ENCODE data around the gene CFAP97D1.
A peak's percentile ranks its signal among the peaks of the same experiment; 100 is the strongest.

The CFAP97D1 gene

DNA sequence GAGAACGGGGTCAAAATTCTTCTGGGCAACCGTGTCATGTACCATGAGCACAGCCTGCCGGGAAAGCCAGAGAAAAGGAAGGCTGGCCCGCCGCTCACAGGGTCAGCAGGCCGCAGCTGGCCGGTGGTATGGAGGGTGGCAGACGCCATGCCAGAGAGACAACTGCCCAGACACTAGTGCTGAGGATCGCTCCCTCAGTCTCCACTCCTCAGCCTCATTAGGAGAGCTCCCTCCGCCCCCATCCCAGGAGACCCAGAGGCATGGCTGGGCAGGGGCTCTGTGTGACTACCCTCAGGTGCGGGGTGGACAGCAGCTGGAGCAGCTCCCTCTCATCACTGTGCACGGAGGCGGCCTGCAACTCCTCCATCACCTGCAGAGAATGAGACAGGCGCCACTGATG lies 49.5 kb downstream of the CFAP97D1 start:
- DNase-seq (ENCODE audit: low spot score) = no peak

DNA sequence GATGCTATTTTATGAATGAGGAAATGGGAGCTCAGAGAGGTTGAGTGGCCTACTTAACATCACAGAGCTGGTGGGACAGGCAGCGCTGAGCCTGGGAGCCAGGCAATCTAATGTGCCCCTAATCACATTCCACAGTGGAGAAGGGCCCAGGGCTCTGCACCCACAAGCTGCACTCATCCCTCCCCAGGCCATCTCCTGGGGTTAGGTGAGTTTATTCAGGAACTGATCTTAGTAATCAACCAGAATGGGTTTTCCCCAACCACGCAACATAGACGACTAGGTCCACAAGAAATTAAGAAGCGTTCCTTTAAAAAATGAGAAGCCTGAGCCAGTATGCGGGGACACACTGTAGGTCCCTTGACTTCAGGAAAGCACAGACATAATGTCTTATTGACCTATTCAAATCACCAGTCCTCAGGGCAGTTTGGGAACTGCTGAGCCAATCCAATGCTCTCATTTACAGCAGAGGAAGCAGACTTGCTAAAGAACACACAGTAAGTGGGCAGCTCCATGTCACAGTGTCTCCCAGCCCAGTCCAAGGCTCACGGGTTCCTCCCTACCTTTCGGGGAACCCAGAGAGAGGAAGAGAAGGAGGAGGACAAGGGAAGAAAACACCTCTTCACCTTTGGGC lies 50.4 kb downstream of the CFAP97D1 start:
- no peak for DNase-seq (ENCODE audit: low spot score)

DNA sequence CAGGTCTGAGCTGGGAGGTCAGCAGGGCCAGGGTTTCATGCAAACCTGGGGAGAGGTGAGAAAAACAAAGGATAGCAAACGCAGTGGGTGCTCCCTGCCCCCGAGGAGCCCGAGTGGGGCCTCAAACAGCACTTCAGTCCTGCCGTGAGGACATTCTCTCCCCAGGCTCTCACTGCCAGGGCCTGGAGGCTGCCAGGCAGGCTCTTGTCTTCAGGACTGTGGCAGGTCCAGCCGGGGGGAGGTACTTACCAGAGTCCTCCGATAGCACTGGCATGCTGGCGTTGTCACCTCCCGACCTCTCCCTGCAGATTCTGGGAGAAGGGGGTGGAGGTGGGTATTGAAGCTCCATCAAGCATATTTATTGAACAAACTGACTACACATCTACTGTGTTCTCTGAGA lies 51.4 kb downstream of the CFAP97D1 start:
- no peak for DNase-seq (ENCODE audit: low spot score)

DNA sequence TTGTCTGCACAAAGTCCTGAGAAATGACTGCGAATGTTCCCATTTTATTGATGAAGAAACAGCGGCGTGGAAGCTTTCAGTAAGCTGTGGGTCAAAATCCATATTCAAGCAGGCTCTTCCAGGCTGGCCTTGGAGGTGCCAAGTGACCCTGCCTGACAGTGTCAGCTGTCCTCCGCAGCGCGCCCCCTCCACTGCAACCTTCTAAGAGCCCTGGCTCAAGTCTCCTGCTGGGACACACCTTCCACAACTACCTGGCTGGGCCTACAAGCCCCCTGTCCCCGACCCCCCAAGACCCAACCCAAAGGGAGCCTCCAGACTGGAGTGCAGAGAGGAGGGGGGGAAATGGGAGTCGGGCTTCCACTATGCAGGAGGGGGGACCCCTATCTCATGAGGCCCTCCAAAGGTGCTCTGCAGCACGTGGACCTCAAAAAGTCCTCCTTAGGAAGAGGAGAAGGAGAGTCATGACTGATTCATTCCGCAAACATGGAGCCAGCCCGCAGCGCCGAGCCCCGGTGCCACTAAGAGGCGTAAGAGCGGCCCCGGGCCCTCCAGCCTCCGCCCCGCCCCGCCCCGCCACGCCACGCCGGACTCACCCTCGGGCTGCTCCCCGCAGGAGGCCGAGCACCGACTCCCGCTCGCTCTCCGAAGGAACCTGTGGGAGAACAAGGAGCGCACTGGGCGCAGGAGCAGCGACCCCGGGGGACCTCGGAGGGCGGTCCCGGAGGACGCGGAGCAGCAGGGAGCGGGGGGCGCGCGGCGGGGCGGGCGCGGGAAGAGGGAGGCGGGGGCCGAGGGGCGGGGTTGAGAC lies 52.1 kb downstream of the CFAP97D1 start:
- peak; percentile 67 for DNase-seq (ENCODE audit: low spot score)

DNA sequence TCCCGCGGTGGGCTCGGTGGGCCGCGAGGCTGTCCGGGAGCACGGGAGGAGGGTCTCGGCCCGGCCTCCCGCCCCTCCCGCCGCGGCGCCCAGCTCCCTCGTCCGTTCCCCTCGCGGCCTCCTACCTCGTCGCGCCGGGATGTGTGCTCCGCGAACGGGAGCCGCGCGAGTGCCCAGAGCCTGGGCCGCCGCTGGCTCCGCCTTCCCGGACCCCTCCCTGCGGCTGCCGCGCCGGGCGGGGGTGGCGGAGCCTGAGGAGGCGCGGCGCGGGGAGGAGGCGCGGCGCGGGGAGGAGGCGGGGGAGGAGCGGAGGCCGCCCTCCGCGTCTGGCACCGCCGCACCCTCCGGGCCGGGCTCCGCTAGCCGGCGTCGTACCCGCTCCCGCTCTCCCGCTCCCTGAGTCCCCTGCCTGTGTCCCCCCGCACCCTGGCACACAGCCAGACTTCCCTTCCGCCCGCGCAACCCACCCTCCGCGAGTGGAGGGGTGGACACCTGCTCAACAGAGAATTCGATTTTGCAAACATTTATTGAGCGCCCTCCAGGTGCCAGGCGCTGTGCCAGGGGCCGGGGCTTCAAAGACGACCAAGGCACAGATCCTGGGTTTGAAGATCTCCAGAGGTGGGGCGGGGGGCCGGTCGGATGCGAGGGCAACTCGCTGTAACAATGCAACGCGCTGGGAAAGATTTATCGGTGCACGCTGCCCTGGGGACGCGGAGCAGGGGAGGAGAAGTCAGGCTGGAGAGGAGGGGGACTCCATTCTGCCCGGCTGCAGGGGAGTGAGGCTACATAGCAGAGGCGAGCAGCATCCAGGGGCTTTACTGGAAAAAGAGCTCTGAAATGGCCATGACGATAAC lies 53.0 kb downstream of the CFAP97D1 start, which contains the start of gene MPP3:
Gene MPP3 (minus strand): TSS at position 171 of the 854 bp plus-strand sequence. CDS start 1,240 bp downstream, outside the sequence.
- peak; percentile 77 for DNase-seq (ENCODE audit: low spot score)

DNA sequence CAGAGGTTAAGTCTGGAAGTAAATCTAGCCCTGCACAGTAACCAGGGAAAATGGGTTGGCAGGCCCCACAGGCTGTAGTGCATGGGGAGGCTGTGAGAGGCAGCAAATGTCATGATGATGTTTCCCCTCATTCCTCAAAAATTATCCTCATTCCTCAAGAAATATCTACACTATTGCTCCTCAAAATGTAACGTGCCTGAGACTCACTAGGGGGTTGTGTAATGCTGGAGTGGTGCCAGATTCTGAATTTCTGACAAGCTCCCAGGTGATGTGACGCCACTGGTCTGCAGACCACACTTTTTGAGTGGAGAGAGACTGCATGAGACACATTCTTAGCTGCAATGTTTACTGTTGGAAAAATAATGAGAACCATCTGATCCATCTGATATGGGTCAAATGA lies 53.9 kb downstream of the CFAP97D1 start:
- DNase-seq (ENCODE audit: low spot score) = no peak
